ENCODE measurements around the gene TM4SF20.
"Not testable (repeated sequence)": the region's sequence is repeated elsewhere in the genome, so short reads cannot be mapped to it uniquely, and the experiment has no call there.

The TM4SF20 gene

DNA sequence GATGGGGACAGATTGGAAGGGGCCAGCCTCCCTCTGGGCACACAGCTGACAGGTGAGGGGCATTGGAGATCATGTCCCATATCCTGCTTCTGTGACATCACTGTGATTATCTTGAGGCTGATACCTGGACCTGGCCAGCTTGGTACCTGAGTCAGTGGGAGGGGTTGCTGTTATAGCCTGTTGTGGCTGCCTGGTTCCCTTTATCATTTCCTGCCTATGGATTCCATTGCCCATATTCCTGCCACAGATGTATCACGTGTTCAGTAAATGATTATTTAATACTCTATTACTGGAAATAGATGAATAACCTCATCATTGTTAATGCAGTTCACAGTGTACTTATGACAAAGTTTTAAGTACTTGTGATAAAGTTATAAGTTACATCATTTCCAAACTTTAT, 16.4 kb upstream of the TM4SF20 start:
- Histone ChIP-seq H3K4me1 (ENCODE audit: insufficient read depth, low read length) (no peaks in the 10 kb centered on the region), H3K9ac (ENCODE audit: low read length) (no peak overlapping the region), H3K4me3 (ENCODE audit: low read depth in 1 of 2, low read length in 2 of 2) (no peak overlapping the region), H3K9me3 (ENCODE audit: low read length) (no peaks in the 10 kb centered on the region), H3K27ac (ENCODE audit: low read depth, low read length) (no peak overlapping the region), H3K36me3 (ENCODE audit: insufficient read depth, low read length) (no peaks in the 10 kb centered on the region), H3K27me3 (ENCODE audit: control insufficient read depth in 1 of 2, insufficient read depth in 2 of 2, low read length in 2 of 2) (no peaks in the 10 kb centered on the region)

DNA sequence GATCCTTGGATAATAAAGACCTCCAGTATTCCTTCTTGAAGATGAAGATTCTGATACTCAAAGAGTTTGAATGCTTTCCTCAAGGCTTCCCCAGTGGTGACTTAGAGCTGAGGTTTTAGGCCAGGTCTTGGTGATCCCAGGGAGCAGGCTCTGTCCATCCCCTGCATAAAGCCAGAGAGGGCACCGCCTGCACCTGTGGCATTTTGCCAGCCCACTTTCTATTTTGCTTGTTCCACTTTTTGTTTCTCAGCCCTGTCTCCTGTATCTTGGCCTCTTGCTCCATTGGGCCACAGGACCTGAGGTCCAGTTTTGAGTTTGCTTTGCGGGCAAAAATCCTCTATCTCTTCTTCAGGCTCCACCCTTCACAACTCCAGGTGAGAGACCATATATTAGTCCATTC, 15.3 kb upstream of the TM4SF20 start:
- Histone ChIP-seq H3K36me3 (ENCODE audit: insufficient read depth, low read length) (no peaks in the 10 kb centered on the region), H3K4me3 (ENCODE audit: low read depth in 1 of 2, low read length in 2 of 2) (no peak overlapping the region), H3K9me3 (ENCODE audit: low read length) (no peaks in the 10 kb centered on the region), H3K27me3 (ENCODE audit: control insufficient read depth in 1 of 2, insufficient read depth in 2 of 2, low read length in 2 of 2) (no peaks in the 10 kb centered on the region), H3K9ac (ENCODE audit: low read length) (no peak overlapping the region), H3K27ac (ENCODE audit: low read depth, low read length) (no peak overlapping the region), H3K4me1 (ENCODE audit: insufficient read depth, low read length) (no peaks in the 10 kb centered on the region)

DNA sequence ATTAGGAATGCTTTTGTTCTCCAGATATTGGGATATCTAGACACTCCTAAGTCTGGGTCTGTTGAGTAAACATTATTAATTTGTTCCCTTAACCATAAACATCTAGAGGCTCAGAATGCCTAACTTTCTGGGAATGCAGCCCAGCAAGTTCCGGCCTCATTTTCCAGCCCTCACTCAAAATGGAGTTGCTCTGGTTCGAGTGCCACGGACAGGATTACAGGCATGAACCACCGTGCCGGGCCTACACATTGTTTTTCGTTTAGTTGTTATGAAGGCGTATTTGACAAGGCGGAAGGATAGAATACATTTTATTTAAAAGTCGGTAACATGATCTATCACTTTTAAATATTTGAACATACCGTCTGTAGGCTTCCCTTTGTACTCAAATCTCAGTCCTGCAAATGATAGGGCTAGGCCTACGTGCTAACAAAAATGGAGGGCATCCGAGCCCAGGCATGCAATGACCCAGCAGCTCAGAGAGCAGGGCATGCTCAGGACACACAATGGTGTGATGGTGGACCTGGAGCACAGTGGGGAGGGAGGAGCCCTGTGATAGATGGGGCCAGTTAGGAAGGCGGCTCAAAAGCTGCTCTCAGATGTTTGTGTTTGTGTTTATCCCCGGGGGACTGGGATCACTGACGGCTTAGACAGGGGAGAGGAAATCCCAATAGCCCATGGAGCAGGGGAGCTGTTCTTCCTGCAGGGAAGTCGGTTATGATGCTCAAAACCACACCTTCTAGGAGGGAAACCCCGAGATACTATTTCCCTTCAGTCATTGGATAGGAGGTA, 11.6 kb upstream of the TM4SF20 start:
- no peaks in the 10 kb centered on the region for H3K4me1 ChIP-seq (ENCODE audit: insufficient read depth, low read length)
- no peaks in the 10 kb centered on the region for H3K27me3 ChIP-seq (ENCODE audit: control insufficient read depth in 1 of 2, insufficient read depth in 2 of 2, low read length in 2 of 2)
- H3K27ac ChIP-seq (ENCODE audit: low read depth, low read length) = no peak overlapping the region
- no peak overlapping the region for H3K9ac ChIP-seq (ENCODE audit: low read length)
- H3K9me3 ChIP-seq (ENCODE audit: low read length) = no peaks in the 10 kb centered on the region
- no peaks in the 10 kb centered on the region for H3K36me3 ChIP-seq (ENCODE audit: insufficient read depth, low read length)
- H3K4me3 ChIP-seq (ENCODE audit: low read depth in 1 of 2, low read length in 2 of 2) = no peak overlapping the region

DNA sequence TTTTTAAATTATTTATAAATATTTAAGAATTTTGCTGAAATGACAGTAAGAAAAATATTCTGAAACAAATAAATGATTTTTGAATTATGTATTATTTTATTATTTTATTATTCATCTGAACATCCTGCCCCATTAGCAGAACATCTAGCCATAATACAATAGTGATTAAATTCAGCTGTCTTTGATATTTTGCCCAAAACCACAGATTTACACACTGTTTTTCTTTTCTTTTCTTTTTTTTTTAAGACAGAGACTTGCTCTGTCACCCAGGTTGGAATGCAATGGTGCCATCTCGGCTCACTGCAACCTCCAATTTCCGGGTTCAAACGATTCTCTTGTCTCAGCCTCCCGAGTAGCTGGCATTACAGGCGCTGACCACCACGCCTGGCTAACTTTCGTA, 10.6 kb upstream of the TM4SF20 start:
- Histone ChIP-seq H3K4me3 (ENCODE audit: low read depth in 1 of 2, low read length in 2 of 2) (no peak overlapping the region), H3K36me3 (ENCODE audit: insufficient read depth, low read length) (no peaks in the 10 kb centered on the region), H3K9ac (ENCODE audit: low read length) (no peak overlapping the region), H3K9me3 (ENCODE audit: low read length) (no peaks in the 10 kb centered on the region), H3K4me1 (ENCODE audit: insufficient read depth, low read length) (no peaks in the 10 kb centered on the region), H3K27me3 (ENCODE audit: control insufficient read depth in 1 of 2, insufficient read depth in 2 of 2, low read length in 2 of 2) (no peaks in the 10 kb centered on the region), H3K27ac (ENCODE audit: low read depth, low read length) (no peak overlapping the region)

DNA sequence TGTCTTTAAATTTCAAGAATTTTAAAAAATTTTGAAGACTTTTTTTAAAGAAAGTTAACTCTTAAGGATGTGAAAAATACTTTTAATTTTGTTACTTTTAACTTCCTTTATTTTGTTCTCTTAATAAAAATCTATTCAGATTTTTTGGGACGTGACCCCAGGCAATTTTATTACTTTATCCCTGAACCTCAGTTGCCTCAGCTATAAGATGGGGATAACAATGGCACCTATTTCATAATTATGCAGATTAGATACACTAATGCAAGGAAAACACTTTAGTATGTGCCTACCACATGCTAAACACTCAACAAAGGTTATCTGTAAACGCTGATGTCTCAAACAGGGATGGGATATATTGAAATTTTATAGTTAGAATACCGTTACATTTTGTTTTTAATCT, 10.1 kb upstream of the TM4SF20 start:
- Histone ChIP-seq H3K27me3 (ENCODE audit: control insufficient read depth in 1 of 2, insufficient read depth in 2 of 2, low read length in 2 of 2) (no peaks in the 10 kb centered on the region), H3K4me1 (ENCODE audit: insufficient read depth, low read length) (no peaks in the 10 kb centered on the region), H3K9ac (ENCODE audit: low read length) (no peak overlapping the region), H3K27ac (ENCODE audit: low read depth, low read length) (no peak overlapping the region), H3K9me3 (ENCODE audit: low read length) (no peaks in the 10 kb centered on the region), H3K4me3 (ENCODE audit: low read depth in 1 of 2, low read length in 2 of 2) (no peak overlapping the region), H3K36me3 (ENCODE audit: insufficient read depth, low read length) (no peaks in the 10 kb centered on the region)

DNA sequence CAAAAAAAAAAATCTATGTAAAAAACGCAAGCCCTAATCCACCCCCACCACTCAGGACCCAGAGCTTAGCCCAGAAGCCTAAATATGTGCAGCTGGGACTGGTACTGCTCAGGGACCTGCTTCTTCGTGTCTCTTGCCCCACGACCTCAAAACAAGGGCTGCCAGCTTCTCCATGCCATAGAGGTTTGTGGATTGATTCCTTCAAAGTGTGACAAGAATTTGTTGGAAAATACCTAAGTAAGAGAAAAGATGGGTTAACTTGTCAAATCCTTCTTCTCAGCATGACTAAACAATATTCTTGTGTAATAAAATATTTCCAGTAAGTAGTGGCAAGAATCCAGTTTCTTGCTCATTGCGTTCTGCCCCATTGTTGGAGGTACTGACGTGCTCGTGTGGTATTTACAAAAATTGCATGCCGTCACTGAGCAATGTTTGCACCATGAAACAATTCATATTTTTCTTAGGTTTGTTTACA, 9.5 kb upstream of the TM4SF20 start:
- Histone ChIP-seq H3K27me3 (ENCODE audit: control insufficient read depth in 1 of 2, insufficient read depth in 2 of 2, low read length in 2 of 2) (no peaks in the 10 kb centered on the region), H3K9me3 (ENCODE audit: low read length) (no peaks in the 10 kb centered on the region), H3K36me3 (ENCODE audit: insufficient read depth, low read length) (no peaks in the 10 kb centered on the region), H3K27ac (ENCODE audit: low read depth, low read length) (no peak overlapping the region), H3K4me1 (ENCODE audit: insufficient read depth, low read length) (no peaks in the 10 kb centered on the region), H3K4me3 (ENCODE audit: low read depth in 1 of 2, low read length in 2 of 2) (no peak overlapping the region), H3K9ac (ENCODE audit: low read length) (no peak overlapping the region)

DNA sequence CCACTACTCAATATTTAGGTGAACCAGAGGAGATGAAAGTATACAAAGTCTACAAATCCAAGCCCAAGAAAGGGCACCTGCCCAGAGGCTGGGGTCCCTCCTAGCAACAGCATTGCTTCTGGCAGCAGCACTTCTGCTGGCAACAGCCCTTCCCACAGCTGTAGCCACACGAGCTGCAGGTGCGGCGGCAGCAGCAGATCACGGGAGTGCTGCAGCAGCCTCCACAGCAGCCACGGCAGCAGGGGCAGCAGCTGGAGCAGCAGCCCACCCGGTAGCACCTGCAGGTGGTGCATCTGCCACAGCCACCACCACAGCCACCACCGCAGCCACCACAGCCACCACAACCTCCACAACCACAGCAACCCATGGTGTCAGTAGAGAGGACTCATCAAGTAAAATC, 8.5 kb upstream of the TM4SF20 start, which contains the start of gene SCYGR1:
TSS of gene SCYGR1 (minus strand) at position 367 of the 400 bp plus-strand sequence. CDS start at position 367, 0 bp downstream.
- not testable (repeated sequence) for H3K36me3 ChIP-seq (ENCODE audit: insufficient read depth, low read length); H3K4me3 ChIP-seq (ENCODE audit: low read depth in 1 of 2, low read length in 2 of 2); H3K4me1 ChIP-seq (ENCODE audit: insufficient read depth, low read length); H3K9ac ChIP-seq (ENCODE audit: low read length); H3K9me3 ChIP-seq (ENCODE audit: low read length); H3K27ac ChIP-seq (ENCODE audit: low read depth, low read length); H3K27me3 ChIP-seq (ENCODE audit: control insufficient read depth in 1 of 2, insufficient read depth in 2 of 2, low read length in 2 of 2)

DNA sequence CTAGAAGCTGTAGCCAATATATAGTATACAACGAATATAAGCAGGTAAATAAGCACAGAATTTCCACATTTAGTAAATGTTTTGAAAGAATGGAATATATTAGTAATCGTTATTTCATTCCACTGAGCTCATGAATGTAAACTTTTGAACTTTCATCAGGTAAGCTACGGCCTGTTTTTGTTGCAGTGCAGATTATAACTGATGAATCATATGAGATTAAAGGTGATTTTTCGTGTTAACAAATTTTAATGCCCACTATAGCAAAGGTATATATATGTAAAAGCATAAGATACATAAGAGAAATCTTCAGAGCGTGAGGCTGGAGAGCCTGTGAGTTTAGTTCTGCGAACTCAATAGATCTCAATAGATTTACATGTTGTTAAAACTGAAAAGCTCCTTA, 7.5 kb upstream of the TM4SF20 start:
- H3K9ac ChIP-seq (ENCODE audit: low read length) = no peak overlapping the region
- no peaks in the 10 kb centered on the region for H3K9me3 ChIP-seq (ENCODE audit: low read length)
- no peaks in the 10 kb centered on the region for H3K27me3 ChIP-seq (ENCODE audit: control insufficient read depth in 1 of 2, insufficient read depth in 2 of 2, low read length in 2 of 2)
- H3K27ac ChIP-seq (ENCODE audit: low read depth, low read length) = no peak overlapping the region
- H3K4me1 ChIP-seq (ENCODE audit: insufficient read depth, low read length) = no peaks in the 10 kb centered on the region
- H3K36me3 ChIP-seq (ENCODE audit: insufficient read depth, low read length) = no peaks in the 10 kb centered on the region
- H3K4me3 ChIP-seq (ENCODE audit: low read depth in 1 of 2, low read length in 2 of 2) = no peak overlapping the region

DNA sequence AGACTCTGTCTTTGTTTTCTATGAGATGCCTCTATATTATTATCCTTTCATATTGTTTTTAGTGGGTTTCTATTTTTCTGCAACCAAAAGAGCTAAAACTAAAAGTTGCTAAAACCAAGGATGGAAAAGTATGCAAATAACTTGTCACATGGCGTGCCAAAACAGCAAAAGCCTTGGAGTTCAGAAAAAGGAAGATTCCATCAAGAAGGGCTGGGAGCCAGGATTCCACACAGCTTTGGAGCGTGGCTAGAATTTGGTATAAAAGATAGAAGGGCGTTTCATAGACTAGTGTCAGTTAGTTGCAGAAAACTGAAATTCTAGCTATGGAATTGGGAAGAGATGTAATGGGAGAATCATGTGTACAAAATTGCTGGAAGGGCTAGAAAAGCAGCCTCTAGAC, 4.6 kb upstream of the TM4SF20 start:
- H3K27ac ChIP-seq (ENCODE audit: low read depth, low read length) = no peak overlapping the region
- no peaks in the 10 kb centered on the region for H3K36me3 ChIP-seq (ENCODE audit: insufficient read depth, low read length)
- H3K4me1 ChIP-seq (ENCODE audit: insufficient read depth, low read length) = no peaks in the 10 kb centered on the region
- no peaks in the 10 kb centered on the region for H3K9me3 ChIP-seq (ENCODE audit: low read length)
- no peak overlapping the region for H3K9ac ChIP-seq (ENCODE audit: low read length)
- H3K27me3 ChIP-seq (ENCODE audit: control insufficient read depth in 1 of 2, insufficient read depth in 2 of 2, low read length in 2 of 2) = no peaks in the 10 kb centered on the region
- no peak overlapping the region for H3K4me3 ChIP-seq (ENCODE audit: low read depth in 1 of 2, low read length in 2 of 2)

DNA sequence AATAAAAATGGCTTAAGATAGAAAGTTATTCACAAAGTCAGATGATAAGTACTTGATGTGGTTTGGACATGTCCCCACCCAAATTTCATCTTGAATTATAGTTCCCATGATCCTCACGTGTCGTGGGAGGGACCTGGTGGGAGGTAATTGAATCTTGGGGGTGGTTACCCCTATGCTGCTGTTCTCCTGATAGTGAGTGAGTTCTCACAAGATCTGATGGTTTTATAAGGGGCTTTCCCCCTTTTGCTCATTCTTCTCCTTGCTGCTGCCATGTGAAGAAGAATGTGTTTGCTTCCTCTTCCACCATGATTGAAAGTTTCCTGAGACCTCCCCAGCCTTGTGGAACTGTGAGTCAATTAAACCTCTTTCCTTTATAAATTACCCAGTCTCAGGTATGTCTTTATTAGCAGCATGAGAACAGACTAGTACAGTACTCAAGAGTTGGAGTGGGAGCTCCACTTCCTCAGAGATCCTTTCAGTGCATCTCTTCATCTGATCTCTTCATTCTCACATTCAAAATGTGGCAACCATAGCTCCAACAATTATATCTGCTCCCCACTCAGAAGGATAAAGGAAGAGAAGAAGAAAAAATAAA, 3.2 kb upstream of the TM4SF20 start:
- not testable (repeated sequence) for H3K36me3 ChIP-seq (ENCODE audit: insufficient read depth, low read length); H3K4me1 ChIP-seq (ENCODE audit: insufficient read depth, low read length); H3K27me3 ChIP-seq (ENCODE audit: control insufficient read depth in 1 of 2, insufficient read depth in 2 of 2, low read length in 2 of 2); H3K9me3 ChIP-seq (ENCODE audit: low read length); H3K27ac ChIP-seq (ENCODE audit: low read depth, low read length); H3K9ac ChIP-seq (ENCODE audit: low read length); H3K4me3 ChIP-seq (ENCODE audit: low read depth in 1 of 2, low read length in 2 of 2)

DNA sequence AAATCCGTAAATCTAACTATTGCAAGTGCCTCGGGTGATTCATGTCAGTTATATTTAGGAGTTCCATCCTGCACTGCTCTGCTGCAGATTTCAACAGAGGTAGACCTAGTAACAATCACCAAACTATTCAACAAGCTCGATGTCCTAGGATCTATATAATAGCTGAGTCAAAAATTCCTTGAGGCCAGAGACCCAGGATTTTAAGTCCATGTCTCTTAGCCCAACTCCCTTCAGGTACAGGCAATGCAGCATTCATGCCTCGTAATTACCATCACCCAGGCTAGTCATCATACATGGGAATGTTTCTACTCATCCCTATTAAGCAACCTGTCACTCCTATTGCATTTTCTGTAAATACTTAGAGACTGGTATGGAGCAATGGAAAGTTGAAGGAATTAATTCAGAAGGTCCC, 729 bp downstream of the TM4SF20 start:
- no peaks in the 10 kb centered on the region for H3K36me3 ChIP-seq (ENCODE audit: insufficient read depth, low read length)
- H3K27me3 ChIP-seq (ENCODE audit: control insufficient read depth in 1 of 2, insufficient read depth in 2 of 2, low read length in 2 of 2) = no peaks in the 10 kb centered on the region
- no peaks in the 10 kb centered on the region for H3K9me3 ChIP-seq (ENCODE audit: low read length)
- H3K27ac ChIP-seq (ENCODE audit: low read depth, low read length) = no peak overlapping the region
- H3K9ac ChIP-seq (ENCODE audit: low read length) = no peak overlapping the region
- no peak overlapping the region for H3K4me3 ChIP-seq (ENCODE audit: low read depth in 1 of 2, low read length in 2 of 2)
- no peaks in the 10 kb centered on the region for H3K4me1 ChIP-seq (ENCODE audit: insufficient read depth, low read length)

Data from muscle layer of colon (tissue), 2 donors.